ENCODE data around the gene ATP6V1F. TPM values are rescaled to one million over a fixed set of nuclear protein-coding genes. Genes with fewer than 3 reads are reported as not detected.
A peak's percentile ranks its signal among the peaks of the same experiment; 100 is the strongest.

Gene ATP6V1F
- total RNA-seq, 4 donors from 2014 or later, result 103 to 148 (median 130) TPM

GRCh38 chr7:128829391-128830166 lies 33.1 kb upstream of the ATP6V1F start:
- peak overlapping the region; percentile 33 to 74 (median 50) for H3K4me3 ChIP-seq
- intact Hi-C loops (cut with DNase I), result no loop called here
- 17% methylated on average over 4 of the region's 13 CpGs; no CpG with 5 or more reads in 1 of the 2 donors for WGBS, 2 donors
- peaks cover 21 to 71% (median 38%) of the 10 kb centered on the region in 3 donors for H3K4me1 ChIP-seq
- peaks cover 0 to 60% (median 0%) of the 10 kb centered on the region in 4 donors for H3K27me3 ChIP-seq
- TF ChIP-seq POLR2A (IDR thresholded peaks at IDR 0.05), result no peak
- no peak for TF ChIP-seq CTCF (IDR thresholded peaks at IDR 0.05)
- no peaks in the 10 kb centered on the region for H3K9me3 ChIP-seq
- no peaks in the 10 kb centered on the region for H3K36me3 ChIP-seq
- DNase-seq, result no peak
- peak overlapping the region; percentile 70 to 92 (median 78) for H3K27ac ChIP-seq

GRCh38 chr7:128830231-128831177 lies 32.2 kb upstream of the ATP6V1F start, which contains the start of gene FLNC:
TSS of gene FLNC (plus strand) at chr7:128830406. CDS start at chr7:128830638, 232 bp downstream.
- H3K27ac ChIP-seq, result peak within 1 kb of the TSS; percentile 70 to 92 (median 86)
- no peak for DNase-seq
- 0% methylated on average over 11 of the region's 109 CpGs; no CpG with 5 or more reads in 1 of the 2 donors for WGBS, 2 donors

GRCh38 chr7:128831178-128831993 lies 31.3 kb upstream of the ATP6V1F start:
- H3K4me1 ChIP-seq, result peaks cover 21 to 86% (median 38%) of the 10 kb centered on the region in 3 donors
- H3K36me3 ChIP-seq, result no peaks in the 10 kb centered on the region
- no peaks in the 10 kb centered on the region for H3K9me3 ChIP-seq
- 26 to 30% methylated on average over 2 to 12 of the region's 33 CpGs for WGBS, 2 donors
- intact Hi-C loops (cut with DNase I), result no loop called here
- H3K4me3 ChIP-seq, result peak overlapping the region; percentile 33 to 74 (median 50)
- no peak for DNase-seq
- TF ChIP-seq POLR2A (IDR thresholded peaks at IDR 0.05) (peak in 2 of 4 donors; percentile 28 to 41), CTCF (IDR thresholded peaks at IDR 0.05) (no peak)
- peaks cover 0 to 60% (median 0%) of the 10 kb centered on the region in 4 donors for H3K27me3 ChIP-seq
- H3K27ac ChIP-seq, result peak overlapping the region; percentile 70 to 92 (median 86)

More at GRCh38 chr7:128830231-128831177, 32.2 kb upstream of the ATP6V1F start, which contains the start of gene FLNC:
- intact Hi-C loops (cut with DNase I), result no loop called here
- Histone ChIP-seq H3K36me3 (no peaks in the 10 kb centered on the region), H3K4me1 (peaks cover 21 to 77% (median 38%) of the 10 kb centered on the region in 3 donors), H3K4me3 (peak within 1 kb of the TSS; percentile 33 to 74 (median 50)), H3K9me3 (no peaks in the 10 kb centered on the region), H3K27me3 (peaks cover 0 to 60% (median 0%) of the 10 kb centered on the region in 4 donors)
- peak in 2 of 4 donors; percentile 33 to 39 for TF ChIP-seq POLR2A (IDR thresholded peaks at IDR 0.05)
- TF ChIP-seq CTCF (IDR thresholded peaks at IDR 0.05), result no peak

GRCh38 chr7:128831994-128832879 lies 30.4 kb upstream of the ATP6V1F start:
- 37% methylated on average over 6 to 8 of the region's 22 CpGs for WGBS, 2 donors

More at GRCh38 chr7:128831994-128832879, 30.4 kb upstream of the ATP6V1F start:
- Histone ChIP-seq H3K4me1 (peaks cover 21 to 88% (median 38%) of the 10 kb centered on the region in 3 donors), H3K27me3 (peaks cover 0 to 60% (median 0%) of the 10 kb centered on the region in 4 donors), H3K9me3 (no peaks in the 10 kb centered on the region), H3K36me3 (no peaks in the 10 kb centered on the region), H3K4me3 (peak overlapping the region; percentile 33 to 74 (median 50)), H3K27ac (peak overlapping the region; percentile 70 to 92 (median 86))
- intact Hi-C loops (cut with DNase I), result no loop called here
- no peak for TF ChIP-seq POLR2A (IDR thresholded peaks at IDR 0.05)
- TF ChIP-seq CTCF (IDR thresholded peaks at IDR 0.05), result no peak
- DNase-seq, result no peak
